H1 (cell line): Measurements from ENCODE around the gene MFAP1. TPM values are rescaled to one million over a fixed set of nuclear protein-coding genes. Genes with fewer than 3 reads are reported as not detected.

ENCODE experiments used
- CTCF ChIA-PET: fragments of 300-600 bp; sonication (Branson Sonifier 250); formaldehyde crosslinking; loops from one replicate; lab custom pipeline; 2021; ENCODE audit not compliant: partially characterized antibody; lab: Charles Lee
- POLR2A ChIA-PET: fragments of 300-600 bp; sonication (Branson Sonifier 250); formaldehyde crosslinking; loops from one replicate; lab custom pipeline; 2021; ENCODE audit warnings: inconsistent platforms; ENCODE audit not compliant: partially characterized antibody; lab: Charles Lee
- DNase-seq, 2 experiments: peaks; one replicate each; pipeline versions ENCODE4 v3.0.0 to v3.0.0-alpha.2; 2010 to 2022; ENCODE audit warnings: low spot score in 2 of 2, low read depth in 1 of 2, mixed read lengths in 1 of 2
- FAIRE-seq: peaks from 2 replicates; lab custom pipeline; 2011; peaks lifted over from hg19 to GRCh38; lab: Jason Lieb, UNC
- H2AFZ ChIP-seq: 2 replicates; pipeline ENCODE4 v1.8.1; 2012; ENCODE audit warnings: low read length, inconsistent platforms
- H2AK5ac ChIP-seq: 2 replicates; pipeline ENCODE4 v1.6.1; 2013; ENCODE audit warnings: low read depth, low read length
- H2BK120ac ChIP-seq: replicated peaks from 2 replicates; pipeline ENCODE3; 2013; ENCODE audit warnings: low read depth, low read length, inconsistent platforms
- H2BK12ac ChIP-seq: 2 replicates; pipeline ENCODE4 v1.6.1; 2013; ENCODE audit warnings: low read depth, low read length
- H2BK15ac ChIP-seq: 2 replicates; pipeline ENCODE4 v1.6.1; 2013; ENCODE audit warnings: low read length
- H2BK20ac ChIP-seq: 2 replicates; pipeline ENCODE4 v1.6.1; 2013; ENCODE audit warnings: low read length
- H2BK5ac ChIP-seq: 2 replicates; pipeline ENCODE4 v1.6.1; 2013; ENCODE audit warnings: low read depth, low read length
- H3K14ac ChIP-seq: 2 replicates; pipeline ENCODE4 v1.6.1; 2013; ENCODE audit warnings: inconsistent platforms; ENCODE audit not compliant: insufficient read length
- H3K18ac ChIP-seq: 2 replicates; pipeline ENCODE4 v1.6.1; 2013; ENCODE audit warnings: low read length; ENCODE audit errors: extremely low read depth
- H3K23ac ChIP-seq: 2 replicates; pipeline ENCODE4 v1.6.1; 2013; ENCODE audit warnings: inconsistent platforms; ENCODE audit not compliant: insufficient read length
- H3K23me2 ChIP-seq: 2 replicates; pipeline ENCODE4 v1.6.1; 2013; ENCODE audit warnings: low read depth, low read length
- H3K27ac ChIP-seq: 2 replicates; pipeline ENCODE4 v1.6.1; 2011; ENCODE audit warnings: low read depth, low read length, inconsistent platforms
- H3K27me3 ChIP-seq, 4 experiments: replicated peaks in 1 of 4; 1 replicate in 1 of 4; 2 replicates in 3 of 4; pipeline versions ENCODE4 v1.6.1 to v1.8.1; 2011 to 2013; ENCODE audit warnings: low read length in 3 of 4, mild to moderate bottlenecking in 3 of 4, inconsistent platforms in 2 of 4, mixed read lengths in 2 of 4, moderate library complexity in 1 of 4; ENCODE audit not compliant: control insufficient read depth in 3 of 4, insufficient read depth in 3 of 4; ENCODE audit errors: extremely low read depth in 1 of 4
- H3K36me3 ChIP-seq, 4 experiments: 2 replicates each; pipeline versions ENCODE4 v1.6.1 to v1.8.1; 2011 to 2013; ENCODE audit warnings: mild to moderate bottlenecking in 4 of 4, low read length in 3 of 4, moderate library complexity in 2 of 4, control low read depth in 1 of 4, inconsistent platforms in 1 of 4; ENCODE audit not compliant: insufficient read depth in 4 of 4, control insufficient read depth in 2 of 4
- H3K4ac ChIP-seq: replicated peaks from 2 replicates; pipeline ENCODE3; 2013; ENCODE audit warnings: low read length, low read depth, mixed read lengths, inconsistent platforms; ENCODE audit not compliant: insufficient read length
- H3K4me1 ChIP-seq, 4 experiments: replicated peaks in 1 of 4; 1 replicate in 1 of 4; 2 replicates in 3 of 4; pipeline versions ENCODE4 v1.6.1 to v1.8.1; 2011 to 2013; ENCODE audit warnings: low read length in 3 of 4, inconsistent platforms in 2 of 4, mixed read lengths in 1 of 4; ENCODE audit not compliant: insufficient read depth in 4 of 4, control insufficient read depth in 3 of 4
- H3K4me2 ChIP-seq, 2 experiments: 2 replicates each; pipeline versions ENCODE4 v1.6.1 to v1.8.1; 2011 to 2013; ENCODE audit warnings: low read depth in 2 of 2, low read length in 2 of 2, control low read depth in 1 of 2, inconsistent platforms in 1 of 2, mild to moderate bottlenecking in 1 of 2; ENCODE audit not compliant: insufficient read depth in 1 of 2
- H3K4me3 ChIP-seq, 4 experiments: fragments of 200-600, 300-600 bp in 1 of 4; sonication (generic), shearing (Covaris generic), sonication (Bioruptor Twin) in 1 of 4; 2 replicates each; pipeline versions ENCODE4 v1.5.1 to v1.8.1; 2011 to 2016; ENCODE audit warnings: low read length in 4 of 4, low read depth in 3 of 4, control low read depth in 2 of 4, inconsistent platforms in 2 of 4, mild to moderate bottlenecking in 2 of 4, mixed read lengths in 1 of 4, moderate library complexity in 1 of 4; ENCODE audit not compliant: insufficient read depth in 2 of 4; ENCODE audit errors: extremely low read depth in 1 of 4
- H3K56ac ChIP-seq: replicated peaks from 2 replicates; pipeline ENCODE3; 2013; ENCODE audit warnings: low read depth, mild to moderate bottlenecking, mixed read lengths, low read length, inconsistent platforms; ENCODE audit not compliant: insufficient read length
- H3K79me1 ChIP-seq: 2 replicates; pipeline ENCODE4 v1.6.1; 2013; ENCODE audit warnings: low read depth, low read length, control low read depth
- H3K79me2 ChIP-seq, 2 experiments: 2 replicates each; pipeline versions ENCODE4 v1.6.1 to v1.8.1; 2012 to 2013; ENCODE audit warnings: low read length in 2 of 2, mild to moderate bottlenecking in 2 of 2, inconsistent platforms in 1 of 2; ENCODE audit not compliant: insufficient read depth in 2 of 2, control insufficient read depth in 1 of 2
- H3K9ac ChIP-seq, 4 experiments: replicated peaks in 1 of 4; 1 replicate in 1 of 4; 2 replicates in 3 of 4; pipeline versions ENCODE4 v1.6.1 to v1.8.1; 2011 to 2013; ENCODE audit warnings: low read depth in 3 of 4, low read length in 3 of 4, control low read depth in 2 of 4, mild to moderate bottlenecking in 2 of 4, moderate library complexity in 2 of 4, inconsistent platforms in 1 of 4; ENCODE audit errors: extremely low read depth in 1 of 4
- H3K9me3 ChIP-seq, 2 experiments: 2 replicates each; pipeline versions ENCODE4 v1.6.1 to v1.8.1; 2012 to 2013; ENCODE audit warnings: mild to moderate bottlenecking in 2 of 2, moderate library complexity in 2 of 2, control low read depth in 1 of 2, inconsistent platforms in 1 of 2, low read depth in 1 of 2, low read length in 1 of 2, mixed read lengths in 1 of 2; ENCODE audit not compliant: insufficient read depth in 2 of 2
- H4K20me1 ChIP-seq, 2 experiments: replicated peaks in 1 of 2; 2 replicates each; pipeline versions ENCODE3 to v1.8.1; 2011 to 2013; ENCODE audit warnings: inconsistent platforms in 2 of 2, low read length in 2 of 2, mild to moderate bottlenecking in 1 of 2; ENCODE audit not compliant: insufficient read depth in 2 of 2, control insufficient read depth in 1 of 2
- H4K5ac ChIP-seq: 2 replicates; pipeline ENCODE4 v1.6.1; 2013; ENCODE audit warnings: low read length, low read depth, mixed read lengths, inconsistent platforms; ENCODE audit not compliant: insufficient read length
- H4K8ac ChIP-seq: 2 replicates; pipeline ENCODE4 v1.8.0; 2013; ENCODE audit warnings: mild to moderate bottlenecking, moderate library complexity, low read length, inconsistent platforms; ENCODE audit not compliant: insufficient read depth; ENCODE audit errors: extremely low read depth
- H4K91ac ChIP-seq: replicated peaks from 2 replicates; pipeline ENCODE3; 2013; ENCODE audit warnings: low read length, mixed read lengths, inconsistent platforms; ENCODE audit not compliant: insufficient read length
- KDM1A ChIP-seq: fragments of 200-600, 300-600 bp; sonication (generic); IDR thresholded peaks from 2 replicates; pipeline ENCODE4 v1.7.1; 2016; ENCODE audit warnings: mild to moderate bottlenecking, low read length, borderline replicate concordance
- POU5F1 ChIP-seq: IDR thresholded peaks from 2 replicates; pipeline ENCODE4 v1.6.1; 2011; ENCODE audit warnings: low read depth, mild to moderate bottlenecking, low read length, moderate library complexity
- RAD21 ChIP-seq, 2 experiments: IDR thresholded peaks in 1 of 2; conservative IDR thresholded peaks in 1 of 2; 2 replicates each; pipeline ENCODE4 v1.6.1; 2011; ENCODE audit warnings: low read depth in 2 of 2, low read length in 2 of 2, improper control_type of control experiment in 1 of 2, inconsistent platforms in 1 of 2, mild to moderate bottlenecking in 1 of 2, moderate library complexity in 1 of 2
- RBBP5 ChIP-seq: IDR thresholded peaks from 2 replicates; pipeline ENCODE4 v1.7.1; 2012; ENCODE audit warnings: low read depth, mild to moderate bottlenecking, inconsistent platforms, low read length, moderate library complexity, borderline replicate concordance
- TAF7 ChIP-seq: optimal IDR thresholded peaks from 2 replicates; pipeline ENCODE3; 2011; ENCODE audit warnings: low read depth, mild to moderate bottlenecking, inconsistent platforms, low read length, moderate library complexity, borderline replicate concordance
- WGBS, 2 experiments: shearing (Covaris generic) in 1 of 2; methylation state at CpG; one replicate each; pipeline versions ENCODE4 v1.1.6 to v1.1.7; 2013 to 2015; ENCODE audit warnings: low lambda C conversion rate in 2 of 2, mixed read lengths in 2 of 2, inconsistent platforms in 1 of 2, low coverage in 1 of 2, missing lambda C conversion rate in 1 of 2; ENCODE audit not compliant: insufficient replicate concordance in 2 of 2, insufficient coverage in 1 of 2, insufficient read length in 1 of 2; ENCODE audit errors: extremely low coverage in 1 of 2, missing lambda C conversion rate in 1 of 2; 5-methylcytosine and 5-hydroxymethylcytosine counted together
- polyA plus RNA-seq, 7 experiments: library from polyadenylated mRNA; depleted of rRNA in 3 of 7; stranded (reverse) in 5 of 7; unstranded in 2 of 7; fragments of >200 nt in 5 of 7; fragments of 200-250 nt in 2 of 7; gene quantifications; 1 replicate in 5 of 7; 2 replicates in 1 of 7; 4 replicates in 1 of 7; pipeline versions ENCODE4 v1.2.1 to v1.2.3, GENCODE V29; 2011 to 2013; ENCODE audit warnings: missing spikeins in 2 of 7, mixed read lengths in 2 of 7
- total RNA-seq: library from RNA; stranded (reverse); fragmentation: NEBNext Ultra II Directional; extraction: Animal tissue kit (Norgen Biotek cat#: 25700); gene quantifications from 2 replicates; pipeline ENCODE4 v1.2.1, GENCODE V29; 2021

Gene MFAP1
- total and polyA plus RNA-seq, 2 of the 8 experiments (the other 6 are each of a cell fraction or from before 2014, with no cell fraction given) = 23.6 to 36.7 TPM

DNA sequence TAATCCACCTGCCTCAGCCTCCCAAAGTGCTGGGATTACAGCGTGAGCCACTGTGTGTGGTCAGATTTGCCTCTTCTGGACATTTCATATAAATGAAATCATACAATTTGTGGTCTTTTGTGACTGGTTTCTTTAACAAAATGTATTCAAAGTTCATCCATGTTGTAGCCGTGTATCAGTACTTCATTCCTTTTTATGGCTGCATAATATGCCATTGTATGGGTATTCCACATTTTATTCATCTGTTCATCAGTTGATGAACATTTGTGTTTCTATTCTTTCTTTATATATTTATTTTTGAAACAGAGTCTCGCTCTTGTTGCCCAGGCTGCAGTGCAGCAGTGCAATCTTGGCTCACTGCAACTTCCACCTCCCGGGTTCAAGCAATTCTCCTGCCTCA is 28.1 kb upstream of the MFAP1 start:
- no peak overlapping the region for H3K18ac ChIP-seq
- no peak overlapping the region for H2BK5ac ChIP-seq
- no peak overlapping the region for H3K23ac ChIP-seq
- H2BK15ac ChIP-seq = no peak overlapping the region
- no peak overlapping the region for H3K9ac ChIP-seq
- no peaks in the 10 kb centered on the region for H3K9me3 ChIP-seq
- H3K23me2 ChIP-seq = no peaks in the 10 kb centered on the region
- ChIA-PET CTCF (interaction anchor here (1.1 kb wide), 1 partner anchor 351 kb away, joined by 3 read pairs; no protein-coding TSS in a partner anchor), POLR2A (no interaction called here)
- H3K36me3 ChIP-seq = peaks cover 0 to 22% (median 5%) of the 10 kb centered on the region in 4 experiments; a peak in 5 of 8 replicates
- DNase-seq (no peak), FAIRE-seq (no peak)
- no peak overlapping the region for H3K56ac ChIP-seq
- no peaks in the 10 kb centered on the region for H3K79me2 ChIP-seq
- no peaks in the 10 kb centered on the region for H3K4me1 ChIP-seq
- H3K4me3 ChIP-seq = no peak overlapping the region
- no peak overlapping the region for H2AFZ ChIP-seq
- no peak overlapping the region for H3K4ac ChIP-seq
- no peaks in the 10 kb centered on the region for H3K27me3 ChIP-seq
- no peak overlapping the region for H2BK12ac ChIP-seq
- no peak overlapping the region for H2BK120ac ChIP-seq
- H3K79me1 ChIP-seq = no peaks in the 10 kb centered on the region
- no peak overlapping the region for H3K14ac ChIP-seq
- WGBS, 2 experiments = 96% methylated on average over 4 of the region's 4 CpGs; no CpG with 5 or more reads in 1 of the 2 experiments
- H4K5ac ChIP-seq = no peak overlapping the region
- H4K91ac ChIP-seq = no peak overlapping the region
- H2AK5ac ChIP-seq = no peak overlapping the region
- no peak overlapping the region for H3K27ac ChIP-seq
- no peak for TF ChIP-seq TAF7
- TF ChIP-seq RAD21 (IDR thresholded peaks at IDR 0.05 in 1 of 2, conservative IDR thresholded peaks at IDR 0.05 in 1 of 2; ENCODE audit: low read depth in 2 of 2, low read length in 2 of 2) = no peak
- TF ChIP-seq RBBP5 = no peak
- no peak for TF ChIP-seq POU5F1
- TF ChIP-seq KDM1A = no peak
- H3K4me2 ChIP-seq = no peak overlapping the region
- no peak overlapping the region for H2BK20ac ChIP-seq
- H4K8ac ChIP-seq = no peak overlapping the region
- peaks cover 0 to 2% of the 10 kb centered on the region in 2 experiments for H4K20me1 ChIP-seq
